ENCODE measurements around the gene ZNF622.

DNA sequence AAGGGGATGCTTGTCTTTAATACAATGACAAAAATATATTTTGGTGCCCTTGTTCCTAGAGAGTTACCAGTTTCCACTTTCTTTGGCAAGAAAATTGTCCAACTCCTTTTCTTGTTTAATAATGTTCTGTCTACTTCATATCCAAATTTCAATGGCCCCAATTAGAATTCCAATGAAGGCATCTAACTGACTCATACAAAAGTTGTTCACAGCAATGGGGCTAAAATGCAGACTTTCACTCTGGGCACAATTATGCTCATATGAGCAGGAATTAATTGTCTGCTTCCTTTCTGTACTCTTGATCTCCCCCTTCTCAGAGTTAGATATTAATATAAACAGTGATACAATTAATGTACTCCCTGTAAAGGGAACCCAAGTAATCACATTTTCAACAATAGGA, 42.1 kb upstream of the ZNF622 start:
- TF ChIP-seq CTCF (IDR thresholded peaks at IDR 0.05) (no peak), POLR2A (IDR thresholded peaks at IDR 0.05) (no peak)
